Spinal cord (tissue), 10 donors: Measurements from ENCODE around the gene SCAPER. TPM values are rescaled to one million over a fixed set of nuclear protein-coding genes. Genes with fewer than 3 reads are reported as not detected.
A peak's percentile ranks its signal among the peaks of the same experiment; 100 is the strongest.
"Not testable (repeated sequence)": the region's sequence is repeated elsewhere in the genome, so short reads cannot be mapped to it uniquely, and the experiment has no call there.

Experiments
- DNase-seq, 6 donors: peaks; one replicate each; pipeline versions ENCODE4 v3.0.0 to v3.0.0-alpha.2; 2013 to 2015; ENCODE audit warnings: low spot score in 6 of 6, low read depth in 4 of 6
- H3K27ac ChIP-seq: one replicate; pipeline ENCODE4 v1.5.1; 2013; ENCODE audit warnings: low read depth, low read length, control low read depth
- H3K27me3 ChIP-seq: one replicate; pipeline ENCODE4 v1.6.1; 2013; ENCODE audit warnings: low read length; ENCODE audit not compliant: control insufficient read depth, insufficient read depth
- H3K36me3 ChIP-seq: one replicate; pipeline ENCODE4 v1.6.1; 2013; ENCODE audit warnings: low read length; ENCODE audit not compliant: control insufficient read depth, insufficient read depth
- H3K4me1 ChIP-seq: one replicate; pipeline ENCODE4 v1.6.1; 2013; ENCODE audit warnings: low read length; ENCODE audit not compliant: control insufficient read depth, insufficient read depth
- H3K4me3 ChIP-seq: one replicate; pipeline ENCODE4 v1.5.1; 2013; ENCODE audit warnings: low read depth, low read length, control low read depth
- H3K9me3 ChIP-seq: one replicate; pipeline ENCODE4 v1.6.1; 2013; ENCODE audit warnings: low read length; ENCODE audit not compliant: control insufficient read depth, insufficient read depth
- WGBS: methylation state at CpG from one replicate; pipeline ENCODE4 v1.1.5; 2013; ENCODE audit warnings: missing lambda C conversion rate; ENCODE audit not compliant: insufficient coverage; 5-methylcytosine and 5-hydroxymethylcytosine counted together
- polyA plus RNA-seq, 2 donors: library from polyadenylated mRNA; unstranded; fragments of 120-200 nt; gene quantifications; one replicate each; pipeline ENCODE4 v1.2.1, GENCODE V29; 2013; ENCODE audit not compliant: insufficient read length in 2 of 2
- total RNA-seq, 2 donors: library from RNA; depleted of rRNA in 1 of 2; stranded (reverse); fragments of 120-200 nt in 1 of 2; fragments of >200 nt in 1 of 2; gene quantifications; one replicate each; pipeline versions ENCODE4 v1.2.3 to v1.2.4, GENCODE V29; 2013 to 2014
- donor health status: healthy.

Gene SCAPER
- total and polyA plus RNA-seq, 4 donors: 33.2 to 70.3 (median 46.9) TPM

DNA sequence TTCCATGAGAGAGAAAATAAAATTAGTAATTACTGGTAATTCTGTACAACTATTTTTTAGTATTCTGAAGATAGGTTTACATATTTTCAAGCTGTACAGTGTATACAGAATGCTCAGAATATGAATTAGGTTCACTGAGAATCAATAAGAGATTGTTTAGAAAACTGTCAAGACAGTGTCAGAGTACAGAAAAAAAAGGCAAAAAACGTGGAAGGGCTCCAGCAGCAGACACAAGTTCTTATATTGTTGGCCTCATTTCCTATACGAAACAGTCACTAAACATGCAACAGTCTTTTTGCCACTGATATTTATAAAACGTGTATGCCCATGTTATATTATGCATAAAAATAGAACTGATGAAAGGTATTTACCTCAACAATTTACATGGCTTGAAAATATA is 464.7 kb downstream of the SCAPER start:
- Histone ChIP-seq H3K36me3 (no peaks in the 10 kb centered on the region), H3K9me3 (no peaks in the 10 kb centered on the region), H3K4me3 (no peak overlapping the region), H3K27ac (no peak overlapping the region), H3K27me3 (no peaks in the 10 kb centered on the region), H3K4me1 (no peaks in the 10 kb centered on the region)
- no CpG with 5 or more reads among the region's 3 CpGs for WGBS
- peak in 1 of 6 donors; percentile 42 for DNase-seq

DNA sequence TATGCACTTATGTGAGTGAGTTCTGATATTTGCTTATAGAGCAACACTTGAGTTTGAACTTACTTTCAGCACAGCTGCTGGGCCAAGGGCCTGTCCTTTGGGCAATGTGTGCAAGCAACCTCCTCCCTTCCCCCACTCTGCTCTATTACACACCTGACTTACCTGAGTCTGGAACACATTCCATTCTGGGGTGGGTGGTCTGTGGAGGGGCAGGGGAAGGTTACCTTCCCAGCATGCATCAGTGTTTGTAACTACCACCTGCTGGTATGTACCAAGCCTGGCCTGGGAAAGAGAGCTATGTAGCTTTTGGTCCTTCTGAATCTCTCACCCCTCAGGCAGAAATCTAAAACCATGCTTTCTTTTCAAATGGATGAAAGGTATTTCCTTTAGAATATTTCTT is 465.6 kb downstream of the SCAPER start:
- Histone ChIP-seq H3K36me3 (no peaks in the 10 kb centered on the region), H3K4me3 (no peak overlapping the region), H3K9me3 (no peaks in the 10 kb centered on the region), H3K27me3 (no peaks in the 10 kb centered on the region), H3K4me1 (no peaks in the 10 kb centered on the region), H3K27ac (no peak overlapping the region)
- DNase-seq: no peak

DNA sequence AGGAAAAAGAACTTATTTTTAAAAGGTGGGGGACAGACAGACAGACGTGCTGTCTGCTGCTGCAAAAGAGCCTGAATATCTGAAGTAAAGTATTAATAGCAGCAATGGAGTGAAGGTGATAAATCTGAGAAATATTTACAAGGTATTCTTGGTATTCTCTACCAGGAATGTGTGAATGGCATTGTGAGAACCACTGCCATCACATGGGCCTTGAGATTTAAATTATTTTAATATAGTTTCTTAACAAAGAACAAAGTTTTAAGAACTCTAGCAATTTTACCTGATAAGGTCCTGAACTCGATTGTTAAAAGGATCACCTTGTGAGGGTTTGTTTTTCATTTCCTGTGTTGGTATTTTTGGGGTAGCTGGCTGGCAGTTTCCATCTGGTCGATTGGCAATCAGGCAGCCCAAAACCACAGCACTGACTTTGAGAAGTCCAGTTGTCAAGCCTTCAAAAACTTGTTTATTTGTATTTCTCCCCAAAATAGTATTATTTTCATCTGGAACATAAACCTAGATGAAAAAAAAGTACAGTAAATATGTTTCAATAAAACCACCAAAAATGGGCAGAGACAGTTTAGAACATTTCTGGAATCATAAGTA is 471.2 kb downstream of the SCAPER start:
- no peak for DNase-seq
- H3K4me3 ChIP-seq: no peak overlapping the region
- no peaks in the 10 kb centered on the region for H3K9me3 ChIP-seq
- H3K27me3 ChIP-seq: no peaks in the 10 kb centered on the region
- WGBS: 0% methylated on average over 1 of the region's 3 CpGs
- H3K4me1 ChIP-seq: no peaks in the 10 kb centered on the region
- peaks cover 3% of the 10 kb centered on the region for H3K36me3 ChIP-seq
- H3K27ac ChIP-seq: no peak overlapping the region

GRCh38 chr15:76433036-76433435 is 472.1 kb downstream of the SCAPER start:
- H3K27ac ChIP-seq, H3K9me3 ChIP-seq, H3K36me3 ChIP-seq, H3K4me1 ChIP-seq, H3K4me3 ChIP-seq, H3K27me3 ChIP-seq, DNase-seq: not testable (repeated sequence)
- no CpG with 5 or more reads among the region's 1 CpG for WGBS

DNA sequence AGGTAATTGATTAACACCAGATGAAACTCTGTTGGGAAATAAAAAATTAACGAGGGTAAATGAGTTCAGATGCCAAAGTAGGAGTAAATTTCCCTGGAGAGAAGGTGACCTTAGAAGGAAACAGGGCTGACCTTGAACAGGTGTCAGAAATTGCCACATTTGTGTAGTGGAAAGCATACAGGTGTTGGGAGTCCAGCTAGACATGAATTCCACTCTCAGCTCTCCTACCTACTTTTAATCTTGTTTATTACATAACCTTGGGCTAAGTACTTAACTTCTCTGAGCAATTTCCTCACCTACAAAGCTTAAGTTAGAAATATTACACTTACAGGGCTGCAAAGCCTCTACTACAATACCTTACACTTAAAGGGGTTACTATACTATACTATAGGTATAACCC is 472.5 kb downstream of the SCAPER start:
- Histone ChIP-seq H3K36me3 (peaks cover 3% of the 10 kb centered on the region), H3K4me3 (no peak overlapping the region), H3K27me3 (no peaks in the 10 kb centered on the region), H3K4me1 (no peaks in the 10 kb centered on the region), H3K9me3 (no peaks in the 10 kb centered on the region), H3K27ac (no peak overlapping the region)
- WGBS: 40% methylated on average over 1 of the region's 1 CpG
- DNase-seq: no peak

DNA sequence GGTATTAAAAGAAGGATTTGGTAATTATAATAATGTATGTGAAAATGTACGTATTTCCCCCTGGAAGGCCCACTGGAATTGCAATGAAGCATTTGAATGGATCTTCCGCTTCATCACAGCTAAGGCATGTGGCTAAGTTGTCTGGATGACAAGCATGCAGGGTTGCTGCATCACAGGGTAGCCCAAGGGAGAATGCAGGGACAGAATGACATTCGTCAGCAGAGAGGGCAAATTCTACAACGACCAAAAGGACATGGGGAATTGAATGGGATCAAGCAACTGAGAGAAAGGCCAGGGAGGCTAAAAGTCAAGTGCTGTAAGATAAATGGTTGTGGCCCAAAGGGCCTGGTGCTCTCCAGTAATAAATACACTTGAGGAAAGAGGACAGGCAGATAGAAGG is 473.2 kb downstream of the SCAPER start:
- 43% methylated on average over 3 of the region's 4 CpGs for WGBS
- Histone ChIP-seq H3K4me3 (no peak overlapping the region), H3K27ac (no peak overlapping the region), H3K9me3 (no peaks in the 10 kb centered on the region), H3K4me1 (no peaks in the 10 kb centered on the region), H3K36me3 (peaks cover 3% of the 10 kb centered on the region), H3K27me3 (no peaks in the 10 kb centered on the region)
- DNase-seq: peak in 3 of 6 donors; percentile 17 to 65 (median 23)

DNA sequence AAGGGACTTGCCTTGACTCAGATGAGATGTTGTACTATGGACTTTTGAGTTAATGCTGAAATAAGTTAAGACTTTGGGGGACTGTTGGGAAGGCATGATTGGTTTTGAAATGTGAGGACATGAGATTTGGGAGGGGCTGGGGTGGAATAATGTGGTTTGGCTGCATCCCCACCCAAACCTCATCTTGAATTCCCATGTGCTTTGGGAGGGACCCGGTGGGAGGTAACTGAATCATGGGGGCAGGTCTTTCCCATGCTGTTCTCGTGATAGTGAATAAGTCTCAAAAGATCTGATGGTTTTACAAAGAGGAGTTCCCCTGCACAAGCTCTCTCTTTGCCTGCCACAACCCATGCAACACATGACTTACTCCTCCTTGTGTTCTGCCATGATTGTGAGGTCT is 474.4 kb downstream of the SCAPER start:
- not testable (repeated sequence) for H3K4me1 ChIP-seq, H3K9me3 ChIP-seq, H3K36me3 ChIP-seq, H3K27me3 ChIP-seq, H3K4me3 ChIP-seq, DNase-seq, H3K27ac ChIP-seq
- WGBS: no CpG with 5 or more reads among the region's 2 CpGs

- peaks cover 2% of the 10 kb centered on the region for H3K9me3 ChIP-seq
- H3K36me3 ChIP-seq: peaks cover 6% of the 10 kb centered on the region
- no peaks in the 10 kb centered on the region for H3K27me3 ChIP-seq
- no peak overlapping the region for H3K27ac ChIP-seq
- no peak overlapping the region for H3K4me3 ChIP-seq
- 40% methylated on average over 1 of the region's 4 CpGs for WGBS
- no peaks in the 10 kb centered on the region for H3K4me1 ChIP-seq
- DNase-seq: no peak
These were observed 475.5 kb downstream of the SCAPER start for GRCh38 chr15:76429661-76430060.

- H3K27ac ChIP-seq: no peak overlapping the region
- no peaks in the 10 kb centered on the region for H3K27me3 ChIP-seq
- no CpG with 5 or more reads among the region's 2 CpGs for WGBS
- no peaks in the 10 kb centered on the region for H3K4me1 ChIP-seq
- no peak overlapping the region for H3K4me3 ChIP-seq
- peaks cover 2% of the 10 kb centered on the region for H3K9me3 ChIP-seq
- peaks cover 6% of the 10 kb centered on the region for H3K36me3 ChIP-seq
- DNase-seq: no peak
These were observed 478.2 kb downstream of the SCAPER start for GRCh38 chr15:76426941-76427340.

GRCh38 chr15:76418352-76419140 is 486.6 kb downstream of the SCAPER start:
- Histone ChIP-seq H3K4me3 (no peak overlapping the region), H3K4me1 (no peaks in the 10 kb centered on the region), H3K27ac (no peak overlapping the region), H3K27me3 (no peaks in the 10 kb centered on the region), H3K36me3 (no peaks in the 10 kb centered on the region), H3K9me3 (no peaks in the 10 kb centered on the region)
- DNase-seq: no peak
- WGBS: 90% methylated on average over 2 of the region's 2 CpGs
